ENCODE results near the gene PRXL2A. TPM values are rescaled to one million over a fixed set of nuclear protein-coding genes. Genes with fewer than 3 reads are reported as not detected.
A peak's percentile ranks its signal among the peaks of the same experiment; 100 is the strongest.

The PRXL2A gene
- total RNA-seq, 1 experiment from 2014 or later = 47.1 TPM

- H3K4me3 Mint-ChIP-seq = peak overlapping the region in 1 of 2 experiments; percentile 19; a peak in 2 of 5 replicates
- Histone ChIP-seq H4K20me1 (ENCODE audit: control insufficient read depth, insufficient read depth, insufficient read length) (peaks cover 9% of the 10 kb centered on the region), H3K56ac (ENCODE audit: insufficient read length, low read depth, low read length) (no peak overlapping the region), H3K79me1 (ENCODE audit: insufficient read depth, low read depth, low read length, poor library complexity, severe bottlenecking) (peaks cover 9% of the 10 kb centered on the region), H2BK15ac (ENCODE audit: low read depth, low read length) (no peak overlapping the region), H4K8ac (replicated peaks; ENCODE audit: insufficient read length, low read depth, low read length) (no peak overlapping the region), H2AK5ac (ENCODE audit: insufficient read length, low read length) (no peak overlapping the region), H3K23me2 (ENCODE audit: insufficient read length, low read depth, low read length, poor library complexity, severe bottlenecking) (peaks cover 13% of the 10 kb centered on the region), H2AFZ (ENCODE audit: low read length) (no peak overlapping the region), H4K5ac (ENCODE audit: insufficient read length, low read depth, low read length) (no peak overlapping the region), H3K4ac (ENCODE audit: low read depth, low read length) (no peak overlapping the region), H2BK20ac (ENCODE audit: low read depth, low read length, poor library complexity, severe bottlenecking) (no peak overlapping the region), H2BK120ac (ENCODE audit: low read depth, low read length, poor library complexity, severe bottlenecking) (no peak overlapping the region), H3K4me2 (ENCODE audit: insufficient read depth, insufficient read length, low read length) (no peak overlapping the region), H3K9ac (ENCODE audit: extremely low read depth, insufficient read length, low read length) (no peak overlapping the region), H3K79me2 (ENCODE audit: insufficient read depth, low read length) (peaks cover 26% of the 10 kb centered on the region; the same call in 1 of the 2 replicates), H3K4me1 (ENCODE audit: insufficient read depth, low read length) (peaks cover 23% of the 10 kb centered on the region), H3T11ph (ENCODE audit: low read length) (no peak overlapping the region), H3K23ac (ENCODE audit: insufficient read length, low read depth, low read length) (no peak overlapping the region), H3K14ac (ENCODE audit: insufficient read depth, low read length) (no peak overlapping the region), H3K9me3 (ENCODE audit: control insufficient read depth, low read depth, low read length) (no peaks in the 10 kb centered on the region), H3K27ac (ENCODE audit: insufficient read length, low read depth, low read length) (no peak overlapping the region), H2BK5ac (ENCODE audit: insufficient read length, low read length) (no peak overlapping the region), H3K18ac (ENCODE audit: insufficient read length, low read depth, low read length) (no peak overlapping the region), H3K27me3 (ENCODE audit: insufficient read depth, low read length) (no peaks in the 10 kb centered on the region; the same call in 1 of the 2 replicates), H4K91ac (ENCODE audit: insufficient read length, low read depth, low read length) (no peak overlapping the region), H2BK12ac (ENCODE audit: insufficient read length, low read depth, low read length) (no peak overlapping the region)
- peaks cover 71 to 74% of the 10 kb centered on the region in 2 experiments for H3K4me1 Mint-ChIP-seq
- no CpG with 5 or more reads among the region's 8 CpGs for WGBS (ENCODE audit: extremely low coverage, insufficient read length, low lambda C conversion rate)
- peaks cover 0 to 2% (median 0%) of the 10 kb centered on the region in 3 experiments; a peak in 2 of 7 replicates for H3K36me3 Mint-ChIP-seq (ENCODE audit: insufficient read depth in 1 of 3, low read depth in 3 of 3)
- H3K9me3 Mint-ChIP-seq = no peaks in the 10 kb centered on the region
- H3K27me3 Mint-ChIP-seq (ENCODE audit: low read depth) = peaks cover 13% of the 10 kb centered on the region
- peak; percentile 59 for TF ChIP-seq CTCF (conservative IDR thresholded peaks at IDR 0.05)
- DNase-seq = peak; percentile 69
- H3K27ac Mint-ChIP-seq = peak overlapping the region in 1 of 3 experiments; percentile 63; a peak in 1 of 7 replicates
These were observed 49.4 kb downstream of the PRXL2A start for GRCh38 chr10:80457554-80458262.
